HepG2 (cell line): ENCODE results near the gene CNNM3.

Experiments
- CTCF ChIP-seq: sonication (generic); formaldehyde crosslinking; IDR thresholded peaks from 2 replicates; pipeline ENCODE4 v1.5.0; 2020; ENCODE audit warnings: mild to moderate bottlenecking, missing genetic modification reagents, moderate library complexity
- FOSL1 ChIP-seq: sonication (generic); formaldehyde crosslinking; IDR thresholded peaks from 2 replicates; pipeline ENCODE4 v1.9.0; 2021; ENCODE audit warnings: missing genetic modification reagents, borderline replicate concordance
- HDAC1 ChIP-seq: sonication (generic); formaldehyde crosslinking; IDR thresholded peaks from 2 replicates; pipeline ENCODE4 v1.5.1; 2020; ENCODE audit warnings: mild to moderate bottlenecking, missing genetic modification reagents
- KLF16 ChIP-seq, 2 experiments: sonication (generic) in 1 of 2; formaldehyde crosslinking in 1 of 2; IDR thresholded peaks; 2 replicates each; pipeline versions ENCODE4 v1.6.1 to v1.8.0; 2016 to 2023; ENCODE audit warnings: missing genetic modification reagents in 2 of 2, missing compliant biosample characterization in 1 of 2
- NCOR1 ChIP-seq: fragments of 200-600 bp; sonication (generic); IDR thresholded peaks from 2 replicates; pipeline ENCODE4 v1.7.0; 2017; ENCODE audit warnings: antibody characterized with exemption, low read length, borderline replicate concordance
- NFYB ChIP-seq: sonication (generic); formaldehyde crosslinking; IDR thresholded peaks from 2 replicates; pipeline ENCODE4 v1.4.0; 2020; ENCODE audit warnings: missing genetic modification reagents
- POLR2A ChIP-seq, 2 experiments: IDR thresholded peaks; 2 replicates each; pipeline ENCODE4 v1.6.1; 2011; ENCODE audit warnings: low read depth in 2 of 2, low read length in 2 of 2, mild to moderate bottlenecking in 1 of 2, moderate library complexity in 1 of 2; ENCODE audit not compliant: insufficient read depth in 1 of 2
- POLR2AphosphoS5 ChIP-seq: IDR thresholded peaks from 2 replicates; pipeline ENCODE4 v1.6.1; 2012; ENCODE audit warnings: low read depth, low read length
- SUZ12 ChIP-seq: fragments of 150-350 bp; IDR thresholded peaks from 2 replicates; pipeline ENCODE4 v1.6.1; 2014; ENCODE audit warnings: low read depth, low read length
- ZFP82 ChIP-seq: sonication (generic); formaldehyde crosslinking; IDR thresholded peaks from 2 replicates; pipeline ENCODE4 v1.5.1; 2020; ENCODE audit warnings: mild to moderate bottlenecking, missing genetic modification reagents, borderline replicate concordance
- ZNF121 ChIP-seq: sonication (generic); formaldehyde crosslinking; IDR thresholded peaks from 2 replicates; pipeline ENCODE4 v1.5.0; 2020; ENCODE audit warnings: mild to moderate bottlenecking, missing genetic modification reagents
- ZNF766 ChIP-seq: sonication (generic); formaldehyde crosslinking; IDR thresholded peaks from 2 replicates; pipeline ENCODE4 v1.5.0; 2020; ENCODE audit warnings: missing genetic modification reagents, borderline replicate concordance
- ZNF788 ChIP-seq: sonication (generic); formaldehyde crosslinking; IDR thresholded peaks from 2 replicates; pipeline ENCODE4 v1.5.0; 2020; ENCODE audit warnings: mild to moderate bottlenecking, missing genetic modification reagents, borderline replicate concordance

GRCh38 chr2:96767135-96767871 lies 48.8 kb upstream of the CNNM3 start:
- TF ChIP-seq ZNF788 (CRISPR knock-in tag) (no peak), KLF16 (CRISPR knock-in tag; IDR thresholded peaks at IDR 0.05) (no peak), ZNF121 (no peak), POLR2AphosphoS5 (no peak), NCOR1 (no peak), POLR2A (IDR thresholded peaks at IDR 0.05; ENCODE audit: insufficient read depth in 1 of 2, low read depth in 2 of 2, low read length in 2 of 2) (no peak), SUZ12 (no peak), FOSL1 (CRISPR knock-in tag) (no peak), NFYB (CRISPR knock-in tag) (no peak), ZFP82 (CRISPR knock-in tag) (no peak), ZNF766 (CRISPR knock-in tag) (no peak), CTCF (no peak), HDAC1 (CRISPR knock-in tag) (no peak)
